Smooth muscle cell of the brain vasculature (primary cell): ENCODE results near the gene CERS3.

Experiments used
- DNase-seq: peaks from one replicate; pipeline ENCODE4 v3.0.0-alpha.2; 2012; ENCODE audit warnings: low read depth, low spot score

Gene CERS3

GRCh38 chr15:100383302-100384107 lies 145.2 kb downstream of the CERS3 start:
- DNase-seq: no peak

- DNase-seq: no peak
These were observed 154.8 kb downstream of the CERS3 start for GRCh38 chr15:100373942-100374341.

- DNase-seq: no peak
These were observed 155.4 kb downstream of the CERS3 start for GRCh38 chr15:100373120-100373896.

- no peak for DNase-seq
These were observed 156.0 kb downstream of the CERS3 start for GRCh38 chr15:100372739-100373119.

GRCh38 chr15:100355342-100355741 lies 173.4 kb downstream of the CERS3 start:
- DNase-seq: no peak

GRCh38 chr15:100353449-100353848 lies 175.3 kb downstream of the CERS3 start:
- no peak for DNase-seq

GRCh38 chr15:100350434-100351226 lies 178.1 kb downstream of the CERS3 start:
- no peak for DNase-seq
